ENCODE data around the gene CACNA1I. TPM values are rescaled to one million over a fixed set of nuclear protein-coding genes. Genes with fewer than 3 reads are reported as not detected.

The CACNA1I gene
- polyA plus RNA-seq, 3 donors: 0.08 to 0.13 TPM; not detected in 1

- WGBS, 3 donors: 91 to 94% (median 92%) methylated on average over 10 of the region's 10 CpGs
Observed at GRCh38 chr22:39613549-39613921, 43.0 kb downstream of the CACNA1I start.

GRCh38 chr22:39614442-39614841 is 43.9 kb downstream of the CACNA1I start:
- no peak overlapping the region for H3K27ac ChIP-seq (ENCODE audit: low read depth, low read length)
- 34 to 69% (median 65%) methylated on average over 4 of the region's 4 CpGs for WGBS, 3 donors

More at GRCh38 chr22:39613549-39613921, 43.0 kb downstream of the CACNA1I start:
- H3K27ac ChIP-seq (ENCODE audit: low read depth, low read length): no peak overlapping the region

- no peak overlapping the region for H3K27ac ChIP-seq (ENCODE audit: low read depth, low read length)
- 62 to 84% (median 77%) methylated on average over 9 of the region's 9 CpGs for WGBS, 3 donors
Observed at GRCh38 chr22:39616051-39616450, 45.5 kb downstream of the CACNA1I start.

DNA sequence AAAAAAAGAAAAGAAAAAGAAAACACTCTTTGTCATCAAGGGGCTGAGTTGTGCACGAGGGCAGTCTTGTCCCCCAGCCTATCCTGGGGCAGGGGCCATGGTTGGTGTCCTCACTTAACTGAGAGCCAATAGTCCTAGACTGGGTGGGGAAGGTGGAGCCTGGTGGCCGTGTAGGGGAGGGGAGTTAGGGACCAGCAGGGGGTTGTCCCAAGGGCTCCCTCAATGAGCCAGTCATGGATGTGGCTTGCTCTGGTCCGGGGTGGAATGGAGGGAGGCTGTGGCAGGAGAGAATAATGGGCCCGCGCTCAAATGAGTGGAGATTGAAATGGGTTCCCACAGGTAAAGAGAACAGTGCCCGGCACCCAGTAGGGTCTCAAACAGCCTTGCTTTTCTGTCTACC is 46.2 kb downstream of the CACNA1I start:
- 58 to 67% (median 60%) methylated on average over 6 of the region's 6 CpGs for WGBS, 3 donors

DNA sequence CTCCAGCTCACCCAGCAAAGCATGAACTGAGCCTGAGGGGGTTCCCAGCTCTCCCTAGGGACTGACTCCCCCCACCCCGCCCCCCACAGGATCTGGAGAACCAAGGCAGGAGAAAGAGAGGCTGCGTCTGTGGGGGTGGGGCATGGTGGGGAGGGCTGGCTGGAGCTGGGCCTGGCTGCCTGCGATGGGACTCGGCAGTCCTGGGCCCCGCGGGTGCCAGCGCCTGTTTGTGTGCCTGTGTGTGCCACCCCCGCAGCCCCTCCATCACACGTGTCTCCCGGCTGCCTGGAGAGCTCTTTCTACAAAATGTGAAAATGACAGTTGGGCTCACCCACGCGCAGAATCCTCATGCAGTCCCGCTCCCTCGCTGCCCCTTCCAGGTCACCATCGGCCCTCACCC is 46.8 kb downstream of the CACNA1I start:
- H3K27ac ChIP-seq (ENCODE audit: low read depth, low read length): no peak overlapping the region
- WGBS, 3 donors: 8 to 14% (median 14%) methylated on average over 13 to 15 of the region's 15 CpGs

More for the DNA sequence above, 46.2 kb downstream of the CACNA1I start:
- no peak overlapping the region for H3K27ac ChIP-seq (ENCODE audit: low read depth, low read length)

DNA sequence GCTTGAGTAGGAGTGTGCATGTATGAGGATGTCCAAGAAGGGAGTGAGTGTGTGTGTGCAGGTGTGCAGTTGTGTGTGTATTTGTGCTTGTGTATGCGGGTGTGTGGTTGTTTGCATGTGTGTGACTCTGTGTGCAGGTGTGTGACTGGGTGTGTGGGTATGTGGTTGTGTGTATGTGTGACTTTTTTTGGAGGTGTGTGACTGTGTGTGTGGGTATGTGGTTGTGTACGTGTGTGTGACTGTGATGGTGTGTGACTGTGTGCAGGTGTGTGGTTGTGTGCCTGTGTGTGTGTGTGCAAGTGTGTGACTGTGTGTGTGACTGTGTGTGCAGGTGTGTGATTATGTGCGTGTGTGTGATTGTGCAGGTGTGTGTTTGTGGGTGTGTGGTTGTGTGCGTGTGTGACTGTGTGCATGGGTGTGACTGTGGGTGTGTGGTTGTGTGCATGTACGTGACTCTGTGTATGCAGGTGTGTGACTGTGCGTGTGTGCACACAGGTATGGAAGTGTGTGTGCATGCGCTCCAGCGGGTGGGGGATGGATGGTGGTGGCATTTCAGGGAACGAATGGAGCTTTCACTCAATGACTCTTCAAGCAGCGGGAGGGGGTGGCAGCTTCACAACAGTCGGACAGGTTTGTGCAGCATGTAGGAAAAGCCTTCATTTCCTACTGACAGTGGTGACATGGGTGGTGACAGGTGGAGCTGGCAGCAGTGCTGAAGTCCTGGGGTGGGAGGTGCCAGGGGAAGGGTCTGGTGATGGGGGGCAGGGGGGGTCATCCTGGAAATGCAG is 47.6 kb downstream of the CACNA1I start:
- WGBS, 3 donors: 54 to 78% (median 74%) methylated on average over 11 of the region's 11 CpGs
- H3K27ac ChIP-seq (ENCODE audit: low read depth, low read length): no peak overlapping the region

GRCh38 chr22:39618996-39619530 is 48.5 kb downstream of the CACNA1I start:
- H3K27ac ChIP-seq (ENCODE audit: low read depth, low read length): no peak overlapping the region
- 83 to 90% (median 88%) methylated on average over 15 to 17 of the region's 17 CpGs for WGBS, 3 donors

DNA sequence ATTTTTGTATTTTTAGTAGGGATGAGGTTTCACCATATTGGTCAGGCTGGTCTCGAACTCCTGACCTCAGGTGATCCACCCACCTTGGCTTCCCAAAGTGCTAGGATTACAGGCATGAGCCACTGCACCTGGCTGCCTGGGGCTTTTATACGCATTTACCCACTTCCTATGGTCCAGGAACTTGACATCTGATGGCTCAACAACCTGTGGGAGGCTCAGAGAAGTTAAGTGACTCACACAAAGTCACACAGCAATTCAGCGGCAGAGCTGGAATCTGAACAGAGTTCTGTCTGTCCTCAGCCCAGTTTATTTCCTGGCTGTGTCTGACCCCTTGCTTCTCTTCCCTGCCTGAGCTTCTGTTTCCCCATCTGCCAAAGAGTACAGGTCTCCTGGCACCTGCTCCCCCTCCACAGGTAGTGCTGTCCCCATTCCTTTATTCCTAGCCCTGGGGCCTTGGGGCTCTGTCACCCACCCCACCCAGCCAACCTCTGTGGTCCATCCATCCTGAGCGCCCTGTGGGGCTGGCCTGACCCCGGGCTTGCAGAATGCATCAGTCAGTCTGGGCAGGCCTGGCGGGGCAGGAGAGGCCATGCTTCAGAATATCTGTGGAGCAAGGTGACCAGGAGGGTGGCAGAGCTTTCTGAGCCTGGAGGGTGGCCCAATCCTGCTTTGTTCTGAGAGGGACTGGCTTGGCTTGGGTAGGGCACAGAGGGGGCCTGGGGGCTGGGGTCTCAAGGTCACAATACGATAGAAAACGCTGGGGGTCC is 50.6 kb downstream of the CACNA1I start:
- WGBS, 3 donors: 78 to 87% (median 85%) methylated on average over 8 of the region's 8 CpGs
- no peak overlapping the region for H3K27ac ChIP-seq (ENCODE audit: low read depth, low read length)

GRCh38 chr22:39621826-39622225 is 51.3 kb downstream of the CACNA1I start:
- 43 to 79% (median 77%) methylated on average over 7 of the region's 7 CpGs for WGBS, 3 donors
- no peak overlapping the region for H3K27ac ChIP-seq (ENCODE audit: low read depth, low read length)

- WGBS, 3 donors: 23 to 36% (median 33%) methylated on average over 16 to 17 of the region's 17 CpGs
- no peak overlapping the region for H3K27ac ChIP-seq (ENCODE audit: low read depth, low read length)
Observed at GRCh38 chr22:39622881-39623367, 52.4 kb downstream of the CACNA1I start.

- WGBS, 3 donors: 56 to 58% (median 57%) methylated on average over 28 of the region's 28 CpGs
Observed at GRCh38 chr22:39623603-39624500, 53.3 kb downstream of the CACNA1I start.

GRCh38 chr22:39624501-39624821 is 53.9 kb downstream of the CACNA1I start:
- no peak overlapping the region for H3K27ac ChIP-seq (ENCODE audit: low read depth, low read length)
- WGBS, 3 donors: 13 to 31% (median 25%) methylated on average over 7 of the region's 7 CpGs

More at GRCh38 chr22:39623603-39624500, 53.3 kb downstream of the CACNA1I start:
- H3K27ac ChIP-seq (ENCODE audit: low read depth, low read length): no peak overlapping the region

- 52 to 69% (median 66%) methylated on average over 22 of the region's 22 CpGs for WGBS, 3 donors
- H3K27ac ChIP-seq (ENCODE audit: low read depth, low read length): no peak overlapping the region
Observed at GRCh38 chr22:39625569-39626537, 55.3 kb downstream of the CACNA1I start.

- no peak overlapping the region for H3K27ac ChIP-seq (ENCODE audit: low read depth, low read length)
- 70 to 72% (median 71%) methylated on average over 14 of the region's 14 CpGs for WGBS, 3 donors
Observed at GRCh38 chr22:39627208-39627607, 56.7 kb downstream of the CACNA1I start.

GRCh38 chr22:39627865-39628562 is 57.5 kb downstream of the CACNA1I start:
- WGBS, 3 donors: 57 to 65% (median 60%) methylated on average over 12 of the region's 12 CpGs
- H3K27ac ChIP-seq (ENCODE audit: low read depth, low read length): no peak overlapping the region

DNA sequence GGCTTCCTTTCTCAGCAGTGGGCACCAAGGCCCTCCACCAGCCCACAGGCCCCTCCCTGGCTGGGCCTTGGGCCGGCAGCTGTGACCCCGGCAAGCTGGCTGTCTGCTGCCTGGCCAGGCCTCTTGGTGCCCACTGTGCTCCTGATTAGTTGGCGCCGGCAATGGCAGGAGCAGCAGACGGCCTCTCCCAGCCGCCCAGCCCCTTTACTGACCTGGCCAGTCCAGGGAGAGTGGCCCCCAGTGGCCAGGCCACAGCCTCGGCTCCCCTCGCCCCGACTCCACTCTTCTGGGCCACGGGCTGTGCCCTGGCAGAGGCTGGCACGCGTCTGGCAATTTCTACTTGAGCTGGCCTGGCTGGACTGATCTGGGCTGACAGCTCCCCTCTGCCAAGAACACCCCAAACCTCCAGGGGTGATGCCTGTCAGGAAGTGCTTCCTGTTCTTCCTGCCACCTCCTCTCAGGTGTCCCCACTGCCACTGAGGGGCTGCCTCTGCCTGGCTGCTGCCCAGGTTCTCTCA is 58.1 kb downstream of the CACNA1I start:
- no peak overlapping the region for H3K27ac ChIP-seq (ENCODE audit: low read depth, low read length)
- 77 to 85% (median 82%) methylated on average over 10 to 12 of the region's 12 CpGs for WGBS, 3 donors

Data from adipose tissue (tissue), 3 donors.